ENCODE measurements around the gene GFOD1. TPM values are rescaled to one million over a fixed set of nuclear protein-coding genes. Genes with fewer than 3 reads are reported as not detected.

GFOD1 gene
- total RNA-seq, 1 experiment from 2014 or later, result 6.1 TPM

- H4K20me1 ChIP-seq (ENCODE audit: control insufficient read depth, insufficient read depth, insufficient read length), result no peaks in the 10 kb centered on the region
- no peak overlapping the region for H3K18ac ChIP-seq (ENCODE audit: insufficient read length, low read depth, low read length)
- no peaks in the 10 kb centered on the region for H3K79me1 ChIP-seq (ENCODE audit: insufficient read depth, low read depth, low read length, poor library complexity, severe bottlenecking)
- H3K23ac ChIP-seq (ENCODE audit: insufficient read length, low read depth, low read length), result no peak overlapping the region
- DNase-seq, result no peak
- H3K9ac ChIP-seq (ENCODE audit: extremely low read depth, insufficient read length, low read length), result no peak overlapping the region
- no peak overlapping the region for H2BK120ac ChIP-seq (ENCODE audit: low read depth, low read length, poor library complexity, severe bottlenecking)
- H3K9me3 ChIP-seq (ENCODE audit: control insufficient read depth, low read depth, low read length), result no peaks in the 10 kb centered on the region
- no peak overlapping the region for H3K27ac ChIP-seq (ENCODE audit: insufficient read length, low read depth, low read length)
- H3K27me3 Mint-ChIP-seq (ENCODE audit: low read depth), result no peaks in the 10 kb centered on the region
- H4K8ac ChIP-seq (replicated peaks; ENCODE audit: insufficient read length, low read depth, low read length), result no peak overlapping the region
- H3T11ph ChIP-seq (ENCODE audit: low read length), result no peak overlapping the region
- no peak overlapping the region for H3K56ac ChIP-seq (ENCODE audit: insufficient read length, low read depth, low read length)
- peaks cover 16 to 24% of the 10 kb centered on the region in 2 experiments for H3K4me1 Mint-ChIP-seq
- no peak overlapping the region for H3K4me2 ChIP-seq (ENCODE audit: insufficient read depth, insufficient read length, low read length)
- no peaks in the 10 kb centered on the region for H3K23me2 ChIP-seq (ENCODE audit: insufficient read length, low read depth, low read length, poor library complexity, severe bottlenecking)
- H3K79me2 ChIP-seq (ENCODE audit: insufficient read depth, low read length), result no peaks in the 10 kb centered on the region
- H3K27me3 ChIP-seq (ENCODE audit: insufficient read depth, low read length), result no peaks in the 10 kb centered on the region
- no peak overlapping the region for H2BK15ac ChIP-seq (ENCODE audit: low read depth, low read length)
- H3K4me3 Mint-ChIP-seq, result no peak overlapping the region
- no peak overlapping the region for H3K14ac ChIP-seq (ENCODE audit: insufficient read depth, low read length)
- H3K27ac Mint-ChIP-seq, result no peak overlapping the region
- no peak overlapping the region for H2BK5ac ChIP-seq (ENCODE audit: insufficient read length, low read length)
- H3K4ac ChIP-seq (ENCODE audit: low read depth, low read length), result no peak overlapping the region
- no peak overlapping the region for H4K91ac ChIP-seq (ENCODE audit: insufficient read length, low read depth, low read length)
- H3K4me1 ChIP-seq (ENCODE audit: insufficient read depth, low read length), result peaks cover 7% of the 10 kb centered on the region; the same call in 1 of the 2 replicates
- TF ChIP-seq CTCF (conservative IDR thresholded peaks at IDR 0.05), result no peak
- H2AFZ ChIP-seq (ENCODE audit: low read length), result no peak overlapping the region
- no CpG with 5 or more reads among the region's 3 CpGs for WGBS (ENCODE audit: extremely low coverage, insufficient read length, low lambda C conversion rate)
- no peak overlapping the region for H2AK5ac ChIP-seq (ENCODE audit: insufficient read length, low read length)
- no peaks in the 10 kb centered on the region for H3K9me3 Mint-ChIP-seq
- no peak overlapping the region for H4K5ac ChIP-seq (ENCODE audit: insufficient read length, low read depth, low read length)
- H3K36me3 Mint-ChIP-seq (ENCODE audit: insufficient read depth in 1 of 3, low read depth in 3 of 3), result no peaks in the 10 kb centered on the region
- H2BK12ac ChIP-seq (ENCODE audit: insufficient read length, low read depth, low read length), result no peak overlapping the region
- H2BK20ac ChIP-seq (ENCODE audit: low read depth, low read length, poor library complexity, severe bottlenecking), result no peak overlapping the region
Measured at GRCh38 chr6:13400772-13401171, 86.6 kb downstream of the GFOD1 start.
